GM19238 (cell line): Measurements from ENCODE around the gene NFASC.

Source experiments
- DNase-seq: peaks from one replicate; pipeline ENCODE4 v3.0.0; 2011; ENCODE audit warnings: low spot score; ENCODE audit not compliant: insufficient read length

The NFASC gene

GRCh38 chr1:205038132-205038786 lies 167.6 kb downstream of the NFASC start:
- no peak for DNase-seq

GRCh38 chr1:205041001-205041715 lies 170.5 kb downstream of the NFASC start:
- no peak for DNase-seq

- DNase-seq: no peak
These were observed 171.6 kb downstream of the NFASC start for GRCh38 chr1:205041998-205042910.

- DNase-seq: no peak
These were observed 172.5 kb downstream of the NFASC start, which contains the start of gene CNTN2 for GRCh38 chr1:205042911-205043806. Gene CNTN2, plus strand, starts transcription at chr1:205043212. Its CDS starts 9,974 bp downstream, at chr1:205053186.

GRCh38 chr1:205043866-205044265 lies 173.2 kb downstream of the NFASC start:
- DNase-seq: no peak

GRCh38 chr1:205044741-205045140 lies 174.1 kb downstream of the NFASC start:
- DNase-seq: no peak

- no peak for DNase-seq
These were observed 174.5 kb downstream of the NFASC start for GRCh38 chr1:205045146-205045545.

- DNase-seq: no peak
These were observed 176.2 kb downstream of the NFASC start for GRCh38 chr1:205046870-205047269.

GRCh38 chr1:205047764-205048231 lies 177.1 kb downstream of the NFASC start:
- no peak for DNase-seq

GRCh38 chr1:205048382-205048781 lies 177.7 kb downstream of the NFASC start:
- DNase-seq: no peak

- no peak for DNase-seq
These were observed 178.8 kb downstream of the NFASC start for GRCh38 chr1:205049479-205049878.

GRCh38 chr1:205052690-205053089 lies 182.0 kb downstream of the NFASC start:
- no peak for DNase-seq

- DNase-seq: no peak
These were observed 182.6 kb downstream of the NFASC start for GRCh38 chr1:205053296-205053695.

GRCh38 chr1:205054013-205054412 lies 183.4 kb downstream of the NFASC start:
- DNase-seq: no peak

GRCh38 chr1:205056188-205056611 lies 185.5 kb downstream of the NFASC start:
- no peak for DNase-seq

GRCh38 chr1:205056956-205057568 lies 186.4 kb downstream of the NFASC start:
- DNase-seq: no peak

- no peak for DNase-seq
These were observed 187.3 kb downstream of the NFASC start for GRCh38 chr1:205057808-205058575.

GRCh38 chr1:205058853-205059252 lies 188.2 kb downstream of the NFASC start:
- DNase-seq: no peak

GRCh38 chr1:205059660-205060059 lies 189.0 kb downstream of the NFASC start:
- DNase-seq: no peak
